GM12878 (cell line): ENCODE results near the gene GALNTL6. TPM values are rescaled to one million over a fixed set of nuclear protein-coding genes. Genes with fewer than 3 reads are reported as not detected.

Experiments used
- ATAC-seq: fragments of 200-7000 bp; cut with Tn5 transposase; 3 replicates; pipeline ENCODE4 v1.9.1; 2020; ENCODE audit warnings: mild to moderate bottlenecking, moderate library complexity
- BruUV-seq: library from RNA; stranded (reverse); fragments of 400-500 nt; replicated peaks from 2 replicates; lab custom pipeline; 2021; lab: Mats Ljungman, UMichigan
- CTCF ChIA-PET: fragments of 300-600 bp; sonication (Branson Sonifier 250); formaldehyde crosslinking; extraction: SDS; loops from one replicate; lab custom pipeline; 2021; ENCODE audit warnings: inconsistent platforms; lab: Yijun Ruan, JAX
- POLR2A ChIA-PET: fragments of 350-600 bp; formaldehyde crosslinking; extraction: SDS; loops from one replicate; lab custom pipeline; 2021; ENCODE audit warnings: inconsistent platforms; lab: Charles Lee
- RAD21 ChIA-PET: fragments of 300-600 bp; sonication (Branson Sonifier 250); formaldehyde crosslinking; loops from one replicate; lab custom pipeline; 2023; ENCODE audit warnings: antibody characterized with exemption; ENCODE audit not compliant: unreplicated experiment; lab: Charles Lee
- SMC1A ChIA-PET: fragments of 300-600 bp; sonication (Branson Sonifier 250); formaldehyde crosslinking; loops from one replicate; lab custom pipeline; 2023; ENCODE audit not compliant: unreplicated experiment, uncharacterized antibody; lab: Charles Lee
- DNase-seq: peaks from one replicate; pipeline ENCODE4 v3.0.0-alpha.2; 2011; ENCODE audit warnings: low read depth, low spot score
- FAIRE-seq: peaks from 3 replicates; lab custom pipeline; 2011; peaks lifted over from hg19 to GRCh38; lab: Jason Lieb, UNC
- H2AFZ ChIP-seq: 2 replicates; pipeline ENCODE4 v1.6.0; 2011; ENCODE audit warnings: low read depth, low read length, control low read depth; ENCODE audit not compliant: control insufficient read depth
- H3K27ac ChIP-seq: 2 replicates; pipeline ENCODE4 v1.5.1; 2011; ENCODE audit warnings: control low read depth; ENCODE audit not compliant: control insufficient read depth, insufficient read depth
- H3K27me3 ChIP-seq, 2 experiments: replicated peaks in 1 of 2; 2 replicates each; pipeline versions ENCODE4 v1.6.0 to v1.6.1; 2011; ENCODE audit warnings: low read length in 1 of 2; ENCODE audit not compliant: control insufficient read depth in 2 of 2, insufficient read depth in 2 of 2
- H3K36me3 ChIP-seq, 2 experiments: 2 replicates each; pipeline ENCODE4 v1.5.1; 2011; ENCODE audit warnings: low read length in 1 of 2; ENCODE audit not compliant: control insufficient read depth in 2 of 2, insufficient read depth in 2 of 2
- H3K4me1 ChIP-seq: 2 replicates; pipeline ENCODE4 v1.6.1; 2011; ENCODE audit warnings: mild to moderate bottlenecking, low read length, moderate library complexity, mixed read lengths; ENCODE audit not compliant: control insufficient read depth, insufficient read depth
- H3K4me2 ChIP-seq: 2 replicates; pipeline ENCODE4 v1.6.0; 2011; ENCODE audit warnings: control low read depth; ENCODE audit not compliant: control insufficient read depth, insufficient read depth
- H3K4me3 ChIP-seq: fragments of 200-600 bp; sonication (generic); 2 replicates; pipeline ENCODE4 v1.5.1; 2016
- H3K79me2 ChIP-seq: 2 replicates; pipeline ENCODE4 v1.6.0; 2011; ENCODE audit warnings: low read length; ENCODE audit not compliant: control insufficient read depth, insufficient read depth
- H3K9ac ChIP-seq: 2 replicates; pipeline ENCODE4 v1.8.0; 2011; ENCODE audit warnings: low read length, control low read depth, mixed read lengths; ENCODE audit not compliant: control insufficient read depth, insufficient read depth
- H3K9me3 ChIP-seq: replicated peaks from 3 replicates; pipeline ENCODE4 v1.5.1; 2011; ENCODE audit warnings: mild to moderate bottlenecking, low read length; ENCODE audit not compliant: control insufficient read depth, insufficient read depth
- H4K20me1 ChIP-seq: 2 replicates; pipeline ENCODE4 v1.6.0; 2011; ENCODE audit not compliant: control insufficient read depth, insufficient read depth
- BRCA1 ChIP-seq: IDR thresholded peaks from 2 replicates; pipeline ENCODE4 v1.6.1; 2011; ENCODE audit warnings: low read depth, low read length, improper control_type of control experiment
- CBFB ChIP-seq: IDR thresholded peaks from 2 replicates; pipeline ENCODE4 v1.6.1; 2016; ENCODE audit warnings: antibody characterized with exemption, low read depth
- CBX3 ChIP-seq: fragments of 200-600 bp; sonication (generic); IDR thresholded peaks from 2 replicates; pipeline ENCODE4 v1.6.1; 2016; ENCODE audit warnings: low read depth, borderline replicate concordance
- CEBPB ChIP-seq, 2 experiments: fragments of 150-350 bp in 1 of 2; IDR thresholded peaks; 2 replicates each; pipeline ENCODE4 v1.6.1; 2012 to 2014; ENCODE audit warnings: low read depth in 2 of 2, low read length in 2 of 2, borderline replicate concordance in 1 of 2, inconsistent platforms in 1 of 2
- HDAC6 ChIP-seq: fragments of 200-600 bp; sonication (generic); IDR thresholded peaks from one replicate; pipeline ENCODE4 v1.8.0; 2017; ENCODE audit warnings: antibody characterized with exemption; ENCODE audit not compliant: unreplicated experiment
- KAT2A ChIP-seq: conservative IDR thresholded peaks from 2 replicates; pipeline ENCODE4 v1.6.1; 2011; ENCODE audit warnings: low read depth, low read length; ENCODE audit not compliant: control insufficient read depth
- MYC ChIP-seq: IDR thresholded peaks from 2 replicates; pipeline ENCODE4 v1.6.1; 2011; ENCODE audit warnings: mild to moderate bottlenecking, low read length, moderate library complexity, inconsistent platforms; ENCODE audit not compliant: insufficient read depth, insufficient replicate concordance, insufficient read length, severe bottlenecking
- NBN ChIP-seq: fragments of 450-650 bp; IDR thresholded peaks from 2 replicates; pipeline ENCODE4 v1.6.1; 2016
- RAD21 ChIP-seq: IDR thresholded peaks from 2 replicates; pipeline ENCODE4 v1.6.1; 2011; ENCODE audit warnings: mild to moderate bottlenecking, low read depth, low read length, moderate library complexity; ENCODE audit not compliant: insufficient read depth
- RB1 ChIP-seq: fragments of 450-650 bp; formaldehyde crosslinking; IDR thresholded peaks from 2 replicates; pipeline ENCODE4 v1.6.1; 2017; ENCODE audit warnings: mild to moderate bottlenecking, borderline replicate concordance
- ZBED1 ChIP-seq: IDR thresholded peaks from 2 replicates; pipeline ENCODE4 v1.6.1; 2016; ENCODE audit warnings: borderline replicate concordance
- WGBS: methylation state at CpG from one replicate; pipeline ENCODE4 v1.1.6; 2016; ENCODE audit warnings: low lambda C conversion rate; ENCODE audit not compliant: insufficient replicate concordance, insufficient coverage; ENCODE audit errors: missing lambda C conversion rate; 5-methylcytosine and 5-hydroxymethylcytosine counted together
- in situ Hi-C: fragments of 300-500 bp; cut with MboI; formaldehyde crosslinking; loops from 9 replicates; pipeline ENCODE4 v1.14.3; 2018; ENCODE audit warnings: mixed read lengths
- intact Hi-C: fragments of 100-400 bp; cut with micrococcal nuclease; formaldehyde crosslinking; loops from one replicate; pipeline ENCODE4 v1.14.2; 2022; ENCODE audit not compliant: unreplicated experiment
- polyA plus RNA-seq, 11 experiments: library from polyadenylated mRNA; depleted of rRNA in 4 of 11; unstranded in 6 of 11; stranded (reverse) in 5 of 11; fragments of >200 nt; fragmentation: Nextera tagmentation in 4 of 11; fragmentation: Illumina TruSeq in 1 of 11; extraction: Ambion mirVana in 4 of 11; extraction: Trizol in 1 of 11; gene quantifications; 1 replicate in 1 of 11; 2 replicates in 10 of 11; pipeline versions ENCODE4 v1.2.1 to v1.2.3, GENCODE V29; 2011 to 2016; ENCODE audit warnings: inconsistent platforms in 2 of 11, missing spikeins in 2 of 11, low read depth in 1 of 11
- total RNA-seq, 4 experiments: library from RNA; depleted of rRNA in 3 of 4; stranded (reverse); fragments of >200 nt in 3 of 4; fragmentation: Illumina TruSeq in 1 of 4; extraction: Trizol in 1 of 4; gene quantifications; 2 replicates each; pipeline versions ENCODE4 v1.2.1 to v1.2.3, GENCODE V29; 2013 to 2021
- TF ChIP-seq, protein P1 (sequence below): IDR thresholded peaks from 2 replicates; pipeline ENCODE4 v1.6.1; 2012; ENCODE audit warnings: low read depth, low read length, improper control_type of control experiment
- TF ChIP-seq, protein P2 (sequence below): fragments of 450-650 bp; conservative IDR thresholded peaks from 2 replicates; pipeline ENCODE4 v1.6.1; 2017; ENCODE audit warnings: mild to moderate bottlenecking, moderate library complexity
- TF ChIP-seq, protein P3 (sequence below): fragments of 450-650 bp; IDR thresholded peaks from 2 replicates; pipeline ENCODE4 v1.6.1; 2017; ENCODE audit warnings: mild to moderate bottlenecking

Gene GALNTL6
- total and polyA plus RNA-seq, 10 of the 15 experiments (the other 5 are each of a cell fraction or from before 2014, with no cell fraction given), result 0.01 to 0.29 TPM; not detected in 8

DNA sequence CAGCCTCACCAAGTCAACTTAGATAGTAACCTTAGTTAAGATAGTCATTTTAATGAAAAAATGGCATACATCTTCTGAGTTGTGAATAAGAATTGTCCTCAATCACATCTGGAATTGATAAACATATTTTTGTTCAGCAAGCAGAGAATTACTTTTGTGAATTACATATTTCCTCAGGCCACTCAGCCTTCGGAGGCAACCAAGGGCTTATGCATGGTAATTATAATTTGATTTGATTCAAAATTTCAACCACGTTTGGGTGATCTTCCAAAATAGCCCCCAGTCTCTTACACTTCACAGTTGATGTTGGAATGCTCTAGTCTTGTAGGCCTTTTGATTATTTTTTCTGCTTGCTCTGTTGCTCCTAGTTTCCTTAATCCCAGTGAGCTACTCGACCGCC is 63.4 kb downstream of the GALNTL6 start:
- Histone ChIP-seq H3K4me2 (no peak overlapping the region), H3K4me1 (no peaks in the 10 kb centered on the region), H3K9ac (no peak overlapping the region), H3K79me2 (no peaks in the 10 kb centered on the region), H4K20me1 (no peaks in the 10 kb centered on the region), H3K36me3 (no peaks in the 10 kb centered on the region), H3K4me3 (no peak overlapping the region), H2AFZ (no peak overlapping the region), H3K27me3 (no peaks in the 10 kb centered on the region), H3K9me3 (no peaks in the 10 kb centered on the region), H3K27ac (no peak overlapping the region)
- TF ChIP-seq BRCA1, result no peak
- no peak for TF ChIP-seq HDAC6
- TF ChIP-seq MYC, result no peak
- 1% methylated on average over 4 of the region's 4 CpGs for WGBS
- no peak for ATAC-seq
- no peak for FAIRE-seq
- CTCF ChIA-PET, result no interaction called here
- BruUV-seq, result no TSS peak
- in situ Hi-C loops, result no loop called here
- RAD21 ChIA-PET, result no interaction called here
- DNase-seq, result no peak
- SMC1A ChIA-PET, result no interaction called here
- POLR2A ChIA-PET, result no interaction called here
- intact Hi-C loops, result no loop called here

DNA sequence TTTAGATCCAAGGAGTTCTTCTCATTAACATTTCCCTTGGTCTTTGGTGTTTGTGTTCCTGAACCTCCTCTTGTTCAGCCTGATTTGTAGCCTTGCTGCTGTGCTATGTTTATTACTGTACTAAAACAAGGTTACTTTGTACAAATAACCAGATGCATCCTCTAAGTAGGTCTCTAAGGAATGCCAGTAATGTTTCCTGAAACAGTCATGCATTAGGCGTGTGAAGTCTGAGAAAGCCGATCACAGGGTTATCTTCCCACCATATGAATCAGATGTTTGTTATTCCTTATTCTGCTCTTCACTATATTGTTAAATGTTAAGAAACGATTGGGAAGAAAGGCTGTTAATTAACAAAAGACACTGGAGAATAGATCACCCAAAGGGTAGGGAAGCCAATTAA is 66.9 kb downstream of the GALNTL6 start:
- ChIA-PET POLR2A (no interaction called here), SMC1A (interaction anchor here (1.1 to 1.6 kb wide), 2 partner anchors 8 to 953 kb away, joined by 3 read pairs; no protein-coding TSS in a partner anchor), RAD21 (no interaction called here), CTCF (no interaction called here)
- no peak overlapping the region for H3K9ac ChIP-seq
- no peaks in the 10 kb centered on the region for H3K27me3 ChIP-seq
- H3K36me3 ChIP-seq, result no peaks in the 10 kb centered on the region
- H3K27ac ChIP-seq, result no peak overlapping the region
- H3K4me1 ChIP-seq, result no peaks in the 10 kb centered on the region
- 26% methylated on average over 3 of the region's 3 CpGs for WGBS
- H4K20me1 ChIP-seq, result no peaks in the 10 kb centered on the region
- DNase-seq (no peak), FAIRE-seq (no peak), ATAC-seq (no peak)
- H3K79me2 ChIP-seq, result no peaks in the 10 kb centered on the region
- no peak overlapping the region for H3K4me3 ChIP-seq
- H3K9me3 ChIP-seq, result no peaks in the 10 kb centered on the region
- in situ Hi-C loops, result no loop called here
- H3K4me2 ChIP-seq, result no peak overlapping the region
- no peak overlapping the region for H2AFZ ChIP-seq
- intact Hi-C loops, result no loop called here
- BruUV-seq, result no TSS peak
- TF ChIP-seq RB1 (no peak), RAD21 (no peak), CBX3 (no peak), CEBPB (IDR thresholded peaks at IDR 0.05; ENCODE audit: borderline replicate concordance in 1 of 2, low read depth in 2 of 2, low read length in 2 of 2) (no peak), KAT2A (no peak), NBN (no peak), CBFB (no peak), ZBED1 (no peak)
- TF ChIP-seq, protein P1, sequence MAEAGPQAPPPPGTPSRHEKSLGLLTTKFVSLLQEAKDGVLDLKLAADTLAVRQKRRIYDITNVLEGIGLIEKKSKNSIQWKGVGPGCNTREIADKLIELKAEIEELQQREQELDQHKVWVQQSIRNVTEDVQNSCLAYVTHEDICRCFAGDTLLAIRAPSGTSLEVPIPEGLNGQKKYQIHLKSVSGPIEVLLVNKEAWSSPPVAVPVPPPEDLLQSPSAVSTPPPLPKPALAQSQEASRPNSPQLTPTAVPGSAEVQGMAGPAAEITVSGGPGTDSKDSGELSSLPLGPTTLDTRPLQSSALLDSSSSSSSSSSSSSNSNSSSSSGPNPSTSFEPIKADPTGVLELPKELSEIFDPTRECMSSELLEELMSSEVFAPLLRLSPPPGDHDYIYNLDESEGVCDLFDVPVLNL, result no peak
- TF ChIP-seq, protein P2, sequence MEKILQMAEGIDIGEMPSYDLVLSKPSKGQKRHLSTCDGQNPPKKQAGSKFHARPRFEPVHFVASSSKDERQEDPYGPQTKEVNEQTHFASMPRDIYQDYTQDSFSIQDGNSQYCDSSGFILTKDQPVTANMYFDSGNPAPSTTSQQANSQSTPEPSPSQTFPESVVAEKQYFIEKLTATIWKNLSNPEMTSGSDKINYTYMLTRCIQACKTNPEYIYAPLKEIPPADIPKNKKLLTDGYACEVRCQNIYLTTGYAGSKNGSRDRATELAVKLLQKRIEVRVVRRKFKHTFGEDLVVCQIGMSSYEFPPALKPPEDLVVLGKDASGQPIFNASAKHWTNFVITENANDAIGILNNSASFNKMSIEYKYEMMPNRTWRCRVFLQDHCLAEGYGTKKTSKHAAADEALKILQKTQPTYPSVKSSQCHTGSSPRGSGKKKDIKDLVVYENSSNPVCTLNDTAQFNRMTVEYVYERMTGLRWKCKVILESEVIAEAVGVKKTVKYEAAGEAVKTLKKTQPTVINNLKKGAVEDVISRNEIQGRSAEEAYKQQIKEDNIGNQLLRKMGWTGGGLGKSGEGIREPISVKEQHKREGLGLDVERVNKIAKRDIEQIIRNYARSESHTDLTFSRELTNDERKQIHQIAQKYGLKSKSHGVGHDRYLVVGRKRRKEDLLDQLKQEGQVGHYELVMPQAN, result no peak
- TF ChIP-seq, protein P3, sequence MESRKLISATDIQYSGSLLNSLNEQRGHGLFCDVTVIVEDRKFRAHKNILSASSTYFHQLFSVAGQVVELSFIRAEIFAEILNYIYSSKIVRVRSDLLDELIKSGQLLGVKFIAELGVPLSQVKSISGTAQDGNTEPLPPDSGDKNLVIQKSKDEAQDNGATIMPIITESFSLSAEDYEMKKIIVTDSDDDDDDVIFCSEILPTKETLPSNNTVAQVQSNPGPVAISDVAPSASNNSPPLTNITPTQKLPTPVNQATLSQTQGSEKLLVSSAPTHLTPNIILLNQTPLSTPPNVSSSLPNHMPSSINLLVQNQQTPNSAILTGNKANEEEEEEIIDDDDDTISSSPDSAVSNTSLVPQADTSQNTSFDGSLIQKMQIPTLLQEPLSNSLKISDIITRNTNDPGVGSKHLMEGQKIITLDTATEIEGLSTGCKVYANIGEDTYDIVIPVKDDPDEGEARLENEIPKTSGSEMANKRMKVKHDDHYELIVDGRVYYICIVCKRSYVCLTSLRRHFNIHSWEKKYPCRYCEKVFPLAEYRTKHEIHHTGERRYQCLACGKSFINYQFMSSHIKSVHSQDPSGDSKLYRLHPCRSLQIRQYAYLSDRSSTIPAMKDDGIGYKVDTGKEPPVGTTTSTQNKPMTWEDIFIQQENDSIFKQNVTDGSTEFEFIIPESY, result no peak
